OCI-LY3 (cell line): ENCODE results near the gene ZYG11A.

Experiments
- CTCF ChIP-seq: fragments of 200-600, 300-600 bp; sonication (generic); IDR thresholded peaks from 2 replicates; pipeline ENCODE4 v1.5.1; 2014; ENCODE audit warnings: antibody characterized with exemption, low read length, low read depth
- EZH2phosphoT487 ChIP-seq: fragments of 200-600 bp; shearing (Covaris generic); IDR thresholded peaks from 2 replicates; pipeline ENCODE4 v1.6.1; 2018; ENCODE audit warnings: antibody characterized with exemption, mixed run types, low read depth

DNA sequence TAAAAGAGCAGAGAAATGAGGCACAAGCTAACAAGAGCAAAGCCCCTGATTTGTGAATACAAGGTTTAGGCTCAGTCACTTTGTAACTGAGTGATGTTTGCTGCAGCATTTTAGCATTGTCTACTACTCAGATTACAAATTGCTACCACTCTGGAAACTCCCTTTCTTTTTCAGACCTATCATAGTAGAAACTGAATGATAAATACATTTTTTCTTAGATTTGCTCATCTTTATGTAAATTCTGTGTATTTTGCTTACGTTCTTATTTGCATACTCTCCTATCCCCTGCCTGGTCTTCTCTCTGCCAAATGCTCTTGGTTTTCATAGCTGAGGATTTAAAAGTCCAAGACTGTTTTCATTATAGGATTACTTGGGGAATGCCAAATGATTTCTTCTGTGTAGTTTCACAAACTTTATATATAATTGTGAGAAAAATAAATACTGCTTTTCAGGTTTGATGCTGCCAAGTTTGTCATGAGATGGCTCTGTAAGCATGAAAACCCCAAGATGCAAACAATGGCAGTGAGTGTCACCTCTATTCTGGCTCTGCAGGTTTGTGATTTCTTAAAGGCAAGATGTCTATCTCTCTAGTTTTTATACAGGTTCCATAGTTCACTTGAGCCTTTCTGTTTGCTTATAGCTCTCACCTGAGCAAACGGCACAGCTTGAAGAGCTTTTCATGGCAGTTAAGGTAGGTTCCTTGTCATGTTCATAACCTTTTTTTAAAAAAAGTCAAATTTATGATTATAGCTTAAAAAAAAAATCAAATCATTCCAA, 24.7 kb downstream of the ZYG11A start:
- TF ChIP-seq CTCF: no peak
- no peak for TF ChIP-seq EZH2phosphoT487
